Tibial nerve (tissue), 4 donors: Measurements from ENCODE around the gene WASF2. TPM values are rescaled to one million over a fixed set of nuclear protein-coding genes. Genes with fewer than 3 reads are reported as not detected.

Experiments used
- DNase-seq, 2 donors: peaks; one replicate each; pipeline ENCODE4 v3.0.0-alpha.2; 2019; ENCODE audit warnings: low spot score in 2 of 2
- H3K27ac ChIP-seq, 4 donors: fragments of 200-600 bp; sonication (generic) in 3 of 4; one replicate each; pipeline ENCODE4 v1.5.1; 2017 to 2019; ENCODE audit warnings: mild to moderate bottlenecking in 1 of 4
- H3K27me3 ChIP-seq, 2 donors: fragments of 200-600 bp; sonication (generic) in 1 of 2; one replicate each; pipeline versions ENCODE4 v1.5.1 to v1.6.0; 2017 to 2019
- H3K36me3 ChIP-seq, 3 donors: fragments of 200-600 bp; sonication (generic); one replicate each; pipeline ENCODE4 v1.5.1; 2018 to 2019
- H3K4me1 ChIP-seq, 4 donors: fragments of 200-600 bp; sonication (generic) in 3 of 4; one replicate each; pipeline ENCODE4 v1.5.1; 2017 to 2019
- H3K4me3 ChIP-seq, 4 donors: fragments of 200-600 bp; sonication (generic) in 3 of 4; one replicate each; pipeline ENCODE4 v1.5.1; 2017 to 2019; ENCODE audit warnings: mild to moderate bottlenecking in 1 of 4, moderate library complexity in 1 of 4
- H3K9me3 ChIP-seq, 4 donors: fragments of 200-600 bp; sonication (generic) in 3 of 4; one replicate each; pipeline ENCODE4 v1.5.1; 2017 to 2019
- EP300 ChIP-seq, 2 donors: sonication (generic); formaldehyde crosslinking; IDR thresholded peaks; one replicate each; pipeline ENCODE4 v1.6.1; 2017; ENCODE audit warnings: antibody characterized with exemption in 2 of 2, mild to moderate bottlenecking in 1 of 2
- POLR2A ChIP-seq, 2 donors: fragments of 450-650 bp; IDR thresholded peaks; one replicate each; pipeline ENCODE4 v1.6.1; 2017; ENCODE audit warnings: antibody characterized with exemption in 2 of 2, mild to moderate bottlenecking in 2 of 2, moderate library complexity in 2 of 2
- WGBS, 2 donors: methylation state at CpG; one replicate each; pipeline ENCODE4 v1.1.5; 2018; 5-methylcytosine and 5-hydroxymethylcytosine counted together
- total RNA-seq, 4 donors: library from RNA; depleted of rRNA; stranded (reverse); fragments of >200 nt; gene quantifications; one replicate each; pipeline ENCODE4 v1.1.0, GENCODE V29; 2016
- TF ChIP-seq, protein P1 (sequence below), 5 experiments: fragments of 200-600 bp in 3 of 5; fragments of 450-650 bp in 2 of 5; sonication (generic) in 3 of 5; IDR thresholded peaks; one replicate each; pipeline ENCODE4 v1.5.1; 2016 to 2019; ENCODE audit warnings: antibody characterized with exemption in 5 of 5, mild to moderate bottlenecking in 3 of 5, moderate library complexity in 2 of 5

Gene WASF2
- total RNA-seq, 4 donors from 2014 or later: 74.9 to 95.9 (median 83.4) TPM

GRCh38 chr1:27377760-27378495, 112.0 kb downstream of the WASF2 start:
- Histone ChIP-seq H3K27ac (no peak overlapping the region), H3K4me3 (no peak overlapping the region), H3K27me3 (peaks cover 0 to 2% of the 10 kb centered on the region in 2 donors), H3K9me3 (no peaks in the 10 kb centered on the region), H3K4me1 (peaks cover 0 to 21% (median 8%) of the 10 kb centered on the region in 4 donors), H3K36me3 (no peaks in the 10 kb centered on the region)
- no peak for DNase-seq
- TF ChIP-seq POLR2A (IDR thresholded peaks at IDR 0.05) (no peak), EP300 (IDR thresholded peaks at IDR 0.05) (no peak)
- TF ChIP-seq, protein P1, sequence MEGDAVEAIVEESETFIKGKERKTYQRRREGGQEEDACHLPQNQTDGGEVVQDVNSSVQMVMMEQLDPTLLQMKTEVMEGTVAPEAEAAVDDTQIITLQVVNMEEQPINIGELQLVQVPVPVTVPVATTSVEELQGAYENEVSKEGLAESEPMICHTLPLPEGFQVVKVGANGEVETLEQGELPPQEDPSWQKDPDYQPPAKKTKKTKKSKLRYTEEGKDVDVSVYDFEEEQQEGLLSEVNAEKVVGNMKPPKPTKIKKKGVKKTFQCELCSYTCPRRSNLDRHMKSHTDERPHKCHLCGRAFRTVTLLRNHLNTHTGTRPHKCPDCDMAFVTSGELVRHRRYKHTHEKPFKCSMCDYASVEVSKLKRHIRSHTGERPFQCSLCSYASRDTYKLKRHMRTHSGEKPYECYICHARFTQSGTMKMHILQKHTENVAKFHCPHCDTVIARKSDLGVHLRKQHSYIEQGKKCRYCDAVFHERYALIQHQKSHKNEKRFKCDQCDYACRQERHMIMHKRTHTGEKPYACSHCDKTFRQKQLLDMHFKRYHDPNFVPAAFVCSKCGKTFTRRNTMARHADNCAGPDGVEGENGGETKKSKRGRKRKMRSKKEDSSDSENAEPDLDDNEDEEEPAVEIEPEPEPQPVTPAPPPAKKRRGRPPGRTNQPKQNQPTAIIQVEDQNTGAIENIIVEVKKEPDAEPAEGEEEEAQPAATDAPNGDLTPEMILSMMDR (IDR thresholded peaks at IDR 0.05): no peak
- 77 to 79% methylated on average over 12 of the region's 12 CpGs for WGBS, 2 donors

- DNase-seq: no peak
- Histone ChIP-seq H3K4me1 (peaks cover 0 to 2% (median 0%) of the 10 kb centered on the region in 4 donors), H3K9me3 (no peaks in the 10 kb centered on the region), H3K36me3 (no peaks in the 10 kb centered on the region), H3K27me3 (no peaks in the 10 kb centered on the region), H3K27ac (no peak within 1 kb of the TSS), H3K4me3 (no peak within 1 kb of the TSS)
- WGBS, 2 donors: 75 to 82% methylated on average over 3 to 4 of the region's 4 CpGs
- TF ChIP-seq EP300 (IDR thresholded peaks at IDR 0.05) (no peak), POLR2A (IDR thresholded peaks at IDR 0.05) (no peak)
- TF ChIP-seq, protein P1 (IDR thresholded peaks at IDR 0.05): no peak
Measured at GRCh38 chr1:27374362-27375086, 115.4 kb downstream of the WASF2 start, which contains the start of gene FCN3. Gene FCN3 (minus strand): TSS chr1:27374824. CDS start chr1:27374818, 6 bp downstream.

- H3K36me3 ChIP-seq: no peaks in the 10 kb centered on the region
- H3K27ac ChIP-seq: no peak overlapping the region
- TF ChIP-seq EP300 (IDR thresholded peaks at IDR 0.05): no peak
- TF ChIP-seq, protein P1 (IDR thresholded peaks at IDR 0.05): no peak
- no peak for TF ChIP-seq POLR2A (IDR thresholded peaks at IDR 0.05)
- no peaks in the 10 kb centered on the region for H3K27me3 ChIP-seq
- no peak overlapping the region for H3K4me3 ChIP-seq
- 85 to 90% methylated on average over 11 of the region's 11 CpGs for WGBS, 2 donors
- H3K4me1 ChIP-seq: peaks cover 0 to 17% (median 6%) of the 10 kb centered on the region in 4 donors
- no peaks in the 10 kb centered on the region for H3K9me3 ChIP-seq
- no peak for DNase-seq
Measured at GRCh38 chr1:27372808-27373690, 116.9 kb downstream of the WASF2 start.

- no peak for DNase-seq
- H3K9me3 ChIP-seq: no peaks in the 10 kb centered on the region
- H3K4me3 ChIP-seq: no peak overlapping the region
- H3K4me1 ChIP-seq: peaks cover 0 to 25% (median 15%) of the 10 kb centered on the region in 4 donors
- TF ChIP-seq POLR2A (IDR thresholded peaks at IDR 0.05) (no peak), EP300 (IDR thresholded peaks at IDR 0.05) (no peak)
- TF ChIP-seq, protein P1 (IDR thresholded peaks at IDR 0.05): no peak
- no peak overlapping the region for H3K27ac ChIP-seq
- H3K27me3 ChIP-seq: no peaks in the 10 kb centered on the region
- H3K36me3 ChIP-seq: no peaks in the 10 kb centered on the region
- 82 to 86% methylated on average over 19 of the region's 19 CpGs for WGBS, 2 donors
Measured at GRCh38 chr1:27372022-27372807, 117.8 kb downstream of the WASF2 start.
